Left cardiac atrium (tissue), 4 donors: Measurements from ENCODE around the gene CREBZF. TPM values are rescaled to one million over a fixed set of nuclear protein-coding genes. Genes with fewer than 3 reads are reported as not detected.
"Not testable (repeated sequence)": the region's sequence is repeated elsewhere in the genome, so short reads cannot be mapped to it uniquely, and the experiment has no call there.

Source experiments
- ATAC-seq, 2 donors: fragments of 200-7000 bp; cut with Tn5 transposase; one replicate each; pipeline ENCODE4 v1.9.1; 2020; ENCODE audit warnings: mild to moderate bottlenecking in 2 of 2, moderate library complexity in 2 of 2
- DNase-seq: peaks from one replicate; pipeline ENCODE4 v3.0.0-alpha.2; 2020
- intact Hi-C, 2 donors: fragments of 100-400 bp; cut with DNase I; formaldehyde crosslinking; loops; one replicate each; pipeline versions ENCODE4 v1.14.1 to v1.15.1; 2022 to 2023
- total RNA-seq, 2 donors: library from RNA; stranded (reverse); fragmentation: NEBNext Ultra II Directional; extraction: Animal tissue kit (Norgen Biotek cat#: 25700); gene quantifications; one replicate each; pipeline ENCODE4 v1.2.1, GENCODE V29; 2021
- donor health status: DM: no; HTN: yes; CAD: no.
- donor health status: DM: no; HTN: yes; CAD: no; lungs with severe emphysema.
- donor health status: DM: yes; HTN: yes; CAD: no.
- donor health status: Dilated cardiomyopathy.

Gene CREBZF
- total RNA-seq, 2 donors from 2014 or later: 13.8 to 17.1 TPM

- intact Hi-C loops: no loop called here
- ATAC-seq (no peak), DNase-seq (no peak)
Observed at GRCh38 chr11:85679576-85679975, 14.6 kb upstream of the CREBZF start.

- DNase-seq: no peak
- intact Hi-C loops: no loop called here
- no peak for ATAC-seq
Observed at GRCh38 chr11:85673393-85673792, 8.5 kb upstream of the CREBZF start.

GRCh38 chr11:85672105-85672902 lies 7.4 kb upstream of the CREBZF start:
- no peak for DNase-seq
- intact Hi-C loops: no loop called here
- ATAC-seq: no peak

GRCh38 chr11:85670949-85671663 lies 6.2 kb upstream of the CREBZF start:
- DNase-seq, intact Hi-C loops, ATAC-seq: not testable (repeated sequence)

- DNase-seq (no peak), ATAC-seq (no peak)
- intact Hi-C loops: no loop called here
Observed at GRCh38 chr11:85668157-85668556, 3.2 kb upstream of the CREBZF start.

- intact Hi-C loops: no loop called here
- DNase-seq: no peak
- no peak for ATAC-seq
Observed at GRCh38 chr11:85666687-85667086, 1.8 kb upstream of the CREBZF start.

- intact Hi-C loops: no loop called here
- ATAC-seq: no peak
- DNase-seq: no peak
Observed at GRCh38 chr11:85665733-85666132, 804 bp upstream of the CREBZF start.

- ATAC-seq: peak; percentile 71 to 77
- intact Hi-C loops: no loop called here
Observed at GRCh38 chr11:85663753-85664614, 945 bp downstream of the CREBZF start.

GRCh38 chr11:85663080-85663752 lies 1.7 kb downstream of the CREBZF start:
- intact Hi-C loops: no loop called here
- DNase-seq (no peak), ATAC-seq (no peak)

More at GRCh38 chr11:85663753-85664614, 945 bp downstream of the CREBZF start:
- DNase-seq: peak; percentile 83

- intact Hi-C loops: no loop called here
- DNase-seq: no peak
- no peak for ATAC-seq
Observed at GRCh38 chr11:85661972-85662664, 2.8 kb downstream of the CREBZF start.

GRCh38 chr11:85658180-85658579 lies 6.7 kb downstream of the CREBZF start:
- DNase-seq: no peak
- intact Hi-C loops: no loop called here
- ATAC-seq: no peak

GRCh38 chr11:85656777-85657176 lies 8.2 kb downstream of the CREBZF start:
- intact Hi-C loops: no loop called here
- ATAC-seq: no peak

GRCh38 chr11:85654343-85654742 lies 10.6 kb downstream of the CREBZF start:
- ATAC-seq, intact Hi-C loops, DNase-seq: not testable (repeated sequence)

More at GRCh38 chr11:85656777-85657176, 8.2 kb downstream of the CREBZF start:
- DNase-seq: no peak

GRCh38 chr11:85652786-85653447 lies 12.0 kb downstream of the CREBZF start:
- intact Hi-C loops: no loop called here
- DNase-seq (no peak), ATAC-seq (no peak)

GRCh38 chr11:85651118-85651517 lies 13.8 kb downstream of the CREBZF start:
- intact Hi-C loops: no loop called here
- ATAC-seq: no peak
- DNase-seq: no peak

GRCh38 chr11:85647604-85648299 lies 17.2 kb downstream of the CREBZF start, which contains the start of gene TMEM126A:
TMEM126A (plus strand) TSS chr11:85647967; CDS start chr11:85650256, 2,289 bp downstream.
- intact Hi-C loops: no loop called here
- DNase-seq: peak; percentile 93
- peak; percentile 99 for ATAC-seq

- intact Hi-C loops: no loop called here
- ATAC-seq (peak in 1 of 2 donors; percentile 10), DNase-seq (no peak)
Observed at GRCh38 chr11:85647078-85647477, 17.9 kb downstream of the CREBZF start.
